Glomerular visceral epithelial cell (primary cell): ENCODE measurements around the gene USP33.
"Not testable (repeated sequence)": the region's sequence is repeated elsewhere in the genome, so short reads cannot be mapped to it uniquely, and the experiment has no call there.

Experiments used
- DNase-seq: peaks from one replicate; pipeline ENCODE4 v3.0.0-alpha.2; 2016; ENCODE audit errors: extremely low spot score

Gene USP33

GRCh38 chr1:77739235-77739634, 20.4 kb downstream of the USP33 start:
- no peak for DNase-seq

- DNase-seq, result no peak
Measured at GRCh38 chr1:77732090-77732489, 27.6 kb downstream of the USP33 start.

GRCh38 chr1:77725706-77726105, 33.9 kb downstream of the USP33 start:
- DNase-seq, result no peak

- DNase-seq, result no peak
Measured at GRCh38 chr1:77718181-77718580, 41.5 kb downstream of the USP33 start.

GRCh38 chr1:77716065-77716464, 43.6 kb downstream of the USP33 start:
- no peak for DNase-seq

- no peak for DNase-seq
Measured at GRCh38 chr1:77709727-77710126, 49.9 kb downstream of the USP33 start.

GRCh38 chr1:77706321-77706720, 53.3 kb downstream of the USP33 start:
- no peak for DNase-seq

GRCh38 chr1:77704736-77705135, 54.9 kb downstream of the USP33 start:
- DNase-seq, result no peak

GRCh38 chr1:77699673-77700072, 60.0 kb downstream of the USP33 start:
- DNase-seq, result not testable (repeated sequence)

GRCh38 chr1:77697441-77697840, 62.2 kb downstream of the USP33 start:
- DNase-seq, result no peak

- no peak for DNase-seq
Measured at GRCh38 chr1:77688939-77689338, 70.7 kb downstream of the USP33 start.

GRCh38 chr1:77687519-77687906, 72.1 kb downstream of the USP33 start:
- DNase-seq, result no peak

GRCh38 chr1:77686796-77687518, 72.7 kb downstream of the USP33 start:
- no peak for DNase-seq

GRCh38 chr1:77683160-77684148, 76.2 kb downstream of the USP33 start:
- peak; percentile 97 for DNase-seq

GRCh38 chr1:77682460-77683159, 77.0 kb downstream of the USP33 start, which contains the start of gene ZZZ3:
ZZZ3 (minus strand) TSS chr1:77682658; CDS start chr1:77633354, 49,304 bp downstream.
- DNase-seq, result peak; percentile 94

GRCh38 chr1:77680173-77680572, 79.5 kb downstream of the USP33 start:
- no peak for DNase-seq

- DNase-seq, result no peak
Measured at GRCh38 chr1:77678660-77679610, 80.7 kb downstream of the USP33 start.

GRCh38 chr1:77674807-77675206, 84.8 kb downstream of the USP33 start:
- DNase-seq, result not testable (repeated sequence)

GRCh38 chr1:77673716-77674355, 85.8 kb downstream of the USP33 start:
- no peak for DNase-seq

GRCh38 chr1:77673030-77673429, 86.6 kb downstream of the USP33 start:
- no peak for DNase-seq
